ENCODE measurements around the gene RIMS1. TPM values are rescaled to one million over a fixed set of nuclear protein-coding genes. Genes with fewer than 3 reads are reported as not detected.

RIMS1 gene
- total and polyA plus RNA-seq, 2 donors (not counting 1 experiment from before 2014, with no cell fraction given): not detected

GRCh38 chr6:72238021-72238420 is 351.7 kb downstream of the RIMS1 start:
- Mint-ChIP-seq H3K27ac (no peak overlapping the region), H3K4me1 (no peaks in the 10 kb centered on the region), H3K27me3 (no peaks in the 10 kb centered on the region), H3K9me3 (ENCODE audit: insufficient read depth) (no peaks in the 10 kb centered on the region), H3K4me3 (no peak overlapping the region)
- CTCF ChIA-PET: no interaction called here
- H3K9ac ChIP-seq (ENCODE audit: low read length): no peak overlapping the region
- no peak overlapping the region for H3K4me3 ChIP-seq (ENCODE audit: control extremely low read depth in 1 of 5, extremely low read depth in 1 of 5, insufficient read depth in 1 of 5, low read depth in 2 of 5, low read length in 4 of 5)
- POLR2A ChIA-PET: no interaction called here
- DNase-seq (no peak), ATAC-seq (ENCODE audit: low read depth) (no peak)
- no CpG with 5 or more reads among the region's 1 CpG for WGBS (ENCODE audit: insufficient coverage)
- no peaks in the 10 kb centered on the region for H3K79me2 ChIP-seq (ENCODE audit: control insufficient read depth, insufficient read depth, low read length)
- intact Hi-C loops (cut with micrococcal nuclease): no loop called here
- no peaks in the 10 kb centered on the region for H4K20me1 ChIP-seq (ENCODE audit: control insufficient read depth, insufficient read depth, low read length, poor library complexity, severe bottlenecking)
- no peak for TF ChIP-seq EZH2 (IDR thresholded peaks at IDR 0.05; ENCODE audit: borderline replicate concordance, insufficient read depth, low read depth, low read length, poor library complexity, severe bottlenecking)
- TF ChIP-seq CTCF (IDR thresholded peaks at IDR 0.05): no peak
- H2AFZ ChIP-seq (ENCODE audit: insufficient read depth, low read depth, low read length, poor library complexity, severe bottlenecking): no peak overlapping the region
- no peaks in the 10 kb centered on the region for H3K9me3 ChIP-seq (ENCODE audit: control extremely low read depth in 1 of 3, control insufficient read depth in 2 of 3, insufficient read depth in 1 of 3, low read length in 2 of 3)
- no peaks in the 10 kb centered on the region for H3K27me3 ChIP-seq (replicated peaks in 1 of 4; ENCODE audit: control extremely low read depth in 1 of 4, control insufficient read depth in 3 of 4, insufficient read depth in 4 of 4, low read length in 3 of 4)
- H3K36me3 ChIP-seq (replicated peaks in 1 of 2; ENCODE audit: control extremely low read depth in 1 of 2, control insufficient read depth in 1 of 2, extremely low read depth in 1 of 2, insufficient read depth in 2 of 2, low read length in 1 of 2): no peaks in the 10 kb centered on the region
- no peak overlapping the region for H3K27ac ChIP-seq (ENCODE audit: low read length in 2 of 2)
- H3K4me2 ChIP-seq (replicated peaks; ENCODE audit: low read depth, low read length, poor library complexity, severe bottlenecking): no peak overlapping the region
- no peaks in the 10 kb centered on the region for H3K4me1 ChIP-seq (ENCODE audit: control insufficient read depth in 2 of 2, insufficient read depth in 2 of 2, low read length in 2 of 2)

GRCh38 chr6:72238900-72239299 is 352.6 kb downstream of the RIMS1 start:
- Histone ChIP-seq H3K36me3 (replicated peaks in 1 of 2; ENCODE audit: control extremely low read depth in 1 of 2, control insufficient read depth in 1 of 2, extremely low read depth in 1 of 2, insufficient read depth in 2 of 2, low read length in 1 of 2) (no peaks in the 10 kb centered on the region), H3K4me1 (ENCODE audit: control insufficient read depth in 2 of 2, insufficient read depth in 2 of 2, low read length in 2 of 2) (no peaks in the 10 kb centered on the region), H2AFZ (ENCODE audit: insufficient read depth, low read depth, low read length, poor library complexity, severe bottlenecking) (no peak overlapping the region), H3K4me3 (ENCODE audit: control extremely low read depth in 1 of 5, extremely low read depth in 1 of 5, insufficient read depth in 1 of 5, low read depth in 2 of 5, low read length in 4 of 5) (no peak overlapping the region), H4K20me1 (ENCODE audit: control insufficient read depth, insufficient read depth, low read length, poor library complexity, severe bottlenecking) (no peaks in the 10 kb centered on the region), H3K9ac (ENCODE audit: low read length) (no peak overlapping the region), H3K79me2 (ENCODE audit: control insufficient read depth, insufficient read depth, low read length) (no peaks in the 10 kb centered on the region), H3K9me3 (ENCODE audit: control extremely low read depth in 1 of 3, control insufficient read depth in 2 of 3, insufficient read depth in 1 of 3, low read length in 2 of 3) (no peaks in the 10 kb centered on the region), H3K27me3 (replicated peaks in 1 of 4; ENCODE audit: control extremely low read depth in 1 of 4, control insufficient read depth in 3 of 4, insufficient read depth in 4 of 4, low read length in 3 of 4) (no peaks in the 10 kb centered on the region), H3K4me2 (replicated peaks; ENCODE audit: low read depth, low read length, poor library complexity, severe bottlenecking) (no peak overlapping the region), H3K27ac (ENCODE audit: low read length in 2 of 2) (no peak overlapping the region)
- intact Hi-C loops (cut with micrococcal nuclease): no loop called here
- POLR2A ChIA-PET: no interaction called here
- TF ChIP-seq CTCF (IDR thresholded peaks at IDR 0.05) (no peak), EZH2 (IDR thresholded peaks at IDR 0.05; ENCODE audit: borderline replicate concordance, insufficient read depth, low read depth, low read length, poor library complexity, severe bottlenecking) (no peak)
- ATAC-seq (ENCODE audit: low read depth) (no peak), DNase-seq (no peak)
- H3K4me1 Mint-ChIP-seq: no peaks in the 10 kb centered on the region
- no CpG with 5 or more reads among the region's 1 CpG for WGBS (ENCODE audit: insufficient coverage)
- H3K27ac Mint-ChIP-seq: no peak overlapping the region
- CTCF ChIA-PET: no interaction called here
- H3K27me3 Mint-ChIP-seq: no peaks in the 10 kb centered on the region
- no peak overlapping the region for H3K4me3 Mint-ChIP-seq
- H3K9me3 Mint-ChIP-seq (ENCODE audit: insufficient read depth): no peaks in the 10 kb centered on the region

Measured in B cell (primary cell).